ENCODE results near the gene LAMB4. TPM values are rescaled to one million over a fixed set of nuclear protein-coding genes. Genes with fewer than 3 reads are reported as not detected.

The LAMB4 gene, protein sequence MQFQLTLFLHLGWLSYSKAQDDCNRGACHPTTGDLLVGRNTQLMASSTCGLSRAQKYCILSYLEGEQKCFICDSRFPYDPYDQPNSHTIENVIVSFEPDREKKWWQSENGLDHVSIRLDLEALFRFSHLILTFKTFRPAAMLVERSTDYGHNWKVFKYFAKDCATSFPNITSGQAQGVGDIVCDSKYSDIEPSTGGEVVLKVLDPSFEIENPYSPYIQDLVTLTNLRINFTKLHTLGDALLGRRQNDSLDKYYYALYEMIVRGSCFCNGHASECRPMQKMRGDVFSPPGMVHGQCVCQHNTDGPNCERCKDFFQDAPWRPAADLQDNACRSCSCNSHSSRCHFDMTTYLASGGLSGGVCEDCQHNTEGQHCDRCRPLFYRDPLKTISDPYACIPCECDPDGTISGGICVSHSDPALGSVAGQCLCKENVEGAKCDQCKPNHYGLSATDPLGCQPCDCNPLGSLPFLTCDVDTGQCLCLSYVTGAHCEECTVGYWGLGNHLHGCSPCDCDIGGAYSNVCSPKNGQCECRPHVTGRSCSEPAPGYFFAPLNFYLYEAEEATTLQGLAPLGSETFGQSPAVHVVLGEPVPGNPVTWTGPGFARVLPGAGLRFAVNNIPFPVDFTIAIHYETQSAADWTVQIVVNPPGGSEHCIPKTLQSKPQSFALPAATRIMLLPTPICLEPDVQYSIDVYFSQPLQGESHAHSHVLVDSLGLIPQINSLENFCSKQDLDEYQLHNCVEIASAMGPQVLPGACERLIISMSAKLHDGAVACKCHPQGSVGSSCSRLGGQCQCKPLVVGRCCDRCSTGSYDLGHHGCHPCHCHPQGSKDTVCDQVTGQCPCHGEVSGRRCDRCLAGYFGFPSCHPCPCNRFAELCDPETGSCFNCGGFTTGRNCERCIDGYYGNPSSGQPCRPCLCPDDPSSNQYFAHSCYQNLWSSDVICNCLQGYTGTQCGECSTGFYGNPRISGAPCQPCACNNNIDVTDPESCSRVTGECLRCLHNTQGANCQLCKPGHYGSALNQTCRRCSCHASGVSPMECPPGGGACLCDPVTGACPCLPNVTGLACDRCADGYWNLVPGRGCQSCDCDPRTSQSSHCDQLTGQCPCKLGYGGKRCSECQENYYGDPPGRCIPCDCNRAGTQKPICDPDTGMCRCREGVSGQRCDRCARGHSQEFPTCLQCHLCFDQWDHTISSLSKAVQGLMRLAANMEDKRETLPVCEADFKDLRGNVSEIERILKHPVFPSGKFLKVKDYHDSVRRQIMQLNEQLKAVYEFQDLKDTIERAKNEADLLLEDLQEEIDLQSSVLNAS (N-terminal part only)
- 0.46 TPM for polyA plus RNA-seq (ENCODE audit: insufficient read length)

DNA sequence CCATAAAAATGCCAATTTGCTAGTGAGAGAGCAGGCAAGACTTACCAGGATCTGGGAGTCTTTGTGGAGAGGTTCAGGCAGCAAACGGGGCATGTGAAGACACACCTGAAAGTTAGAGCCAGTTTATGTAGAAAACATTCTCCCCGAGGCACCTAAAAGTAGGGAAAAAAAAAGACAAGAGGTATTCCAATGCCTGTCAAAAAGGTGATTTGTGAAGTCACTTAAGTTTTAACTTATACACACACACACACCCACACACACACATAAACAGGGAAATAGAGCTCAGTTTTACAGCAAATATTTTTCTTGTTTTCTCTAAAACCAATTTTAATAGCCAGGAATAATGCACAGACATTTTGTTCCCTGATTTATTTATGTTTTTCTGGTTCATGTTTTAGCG is at the start of gene LAMB4:
Gene LAMB4, minus strand, starts transcription at position 101 of the 400 bp plus-strand sequence. CDS start 7,197 bp downstream, outside the sequence.
- DNase-seq (ENCODE audit: low read depth) = no peak

DNA sequence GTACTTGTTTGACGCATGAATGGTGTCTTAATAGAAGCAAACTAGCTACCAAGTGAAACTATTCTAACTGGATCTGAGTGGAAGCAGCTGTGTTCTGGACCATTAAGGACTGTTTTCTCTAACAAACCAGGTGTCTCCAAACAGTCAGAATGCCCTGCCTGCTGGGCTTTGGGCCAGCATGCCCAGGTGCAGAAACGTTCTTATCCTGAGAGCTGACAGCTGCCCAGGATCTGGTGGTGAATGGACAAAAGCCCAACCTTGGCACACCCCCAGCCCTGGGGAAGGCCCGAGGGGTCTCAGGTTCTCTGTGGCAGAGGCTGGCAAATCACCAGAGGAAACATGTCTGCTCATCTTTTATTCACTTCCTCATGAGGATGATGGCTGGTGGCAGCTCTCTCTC is 48.2 kb upstream of the LAMB4 start:
- no peak for DNase-seq (ENCODE audit: low read depth)

DNA sequence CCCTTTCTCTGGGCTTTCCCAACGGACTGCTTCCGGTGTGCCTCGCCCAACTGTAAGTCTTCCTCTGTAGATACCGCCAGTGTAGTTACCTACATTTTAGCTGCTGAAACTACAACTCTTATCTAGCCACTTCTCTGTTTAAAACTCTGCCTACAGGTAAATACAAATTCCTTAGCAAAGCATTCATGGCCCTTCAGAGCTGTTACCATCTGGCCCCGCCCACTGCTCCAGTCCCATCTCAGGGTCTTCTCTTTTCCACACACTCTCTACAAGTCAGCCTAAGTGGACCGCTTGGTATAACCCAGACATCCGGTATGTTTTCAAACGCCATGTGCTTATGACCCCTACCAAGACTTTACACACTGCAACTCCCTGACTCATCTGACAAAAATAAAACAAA is 41.0 kb upstream of the LAMB4 start:
- no peak for DNase-seq (ENCODE audit: low read depth)

DNA sequence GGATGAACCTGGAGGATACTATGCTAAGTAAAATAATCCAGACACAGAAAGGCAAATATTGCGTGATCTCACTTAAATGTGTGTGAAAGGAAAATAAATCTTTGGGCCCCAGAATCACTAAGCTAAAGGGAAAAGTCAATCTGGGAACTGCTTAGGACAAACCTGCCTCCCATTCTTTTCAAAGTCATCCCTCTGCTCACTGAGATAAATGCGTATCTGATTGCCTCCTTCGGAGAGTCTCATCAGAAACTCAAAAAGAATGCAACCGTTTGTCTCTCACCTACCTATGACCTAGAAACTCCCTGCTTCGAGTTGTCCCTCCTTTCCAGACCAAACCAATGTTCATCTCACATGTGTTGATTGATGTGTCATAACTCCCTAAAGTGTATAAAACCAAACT is 40.1 kb upstream of the LAMB4 start:
- no peak for DNase-seq (ENCODE audit: low read depth)

DNA sequence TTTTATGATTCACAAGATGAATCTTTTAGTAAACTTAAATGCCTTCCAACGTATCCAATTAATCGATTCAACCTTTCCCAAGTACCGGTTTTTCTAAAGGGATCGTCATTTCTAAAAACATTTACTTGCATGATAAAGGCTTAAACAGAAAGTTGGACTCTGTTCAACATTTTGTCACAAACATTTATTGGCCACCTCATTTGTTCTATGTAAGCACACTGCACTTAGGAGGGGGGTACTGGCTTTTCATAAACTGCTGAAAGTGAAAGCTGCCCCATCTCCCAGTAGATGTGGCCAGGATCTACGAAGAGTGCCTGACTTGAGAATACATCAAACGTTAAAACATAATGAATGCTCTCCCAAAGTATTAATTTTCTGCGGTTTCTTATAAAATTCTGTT is 37.3 kb upstream of the LAMB4 start:
- no peak for DNase-seq (ENCODE audit: low read depth)

DNA sequence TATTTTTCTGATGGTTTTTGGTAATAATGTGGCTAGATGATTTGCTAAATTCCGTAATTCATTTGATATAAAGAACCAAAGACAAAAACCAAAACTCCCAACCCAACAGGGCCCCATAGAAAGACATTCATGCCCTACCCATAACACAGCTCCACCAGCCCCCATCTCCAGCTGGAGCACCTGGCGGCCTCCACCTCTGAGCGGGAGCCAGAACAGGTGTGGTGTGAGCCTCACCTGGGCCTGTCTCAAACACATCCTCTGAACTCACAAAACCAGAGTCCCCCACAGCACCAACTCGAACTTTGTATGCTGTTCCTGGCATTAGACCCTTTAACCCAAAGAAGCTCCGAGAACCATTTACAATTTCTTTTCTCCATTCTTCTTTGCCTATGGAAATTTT is 36.5 kb upstream of the LAMB4 start:
- DNase-seq (ENCODE audit: low read depth) = no peak

DNA sequence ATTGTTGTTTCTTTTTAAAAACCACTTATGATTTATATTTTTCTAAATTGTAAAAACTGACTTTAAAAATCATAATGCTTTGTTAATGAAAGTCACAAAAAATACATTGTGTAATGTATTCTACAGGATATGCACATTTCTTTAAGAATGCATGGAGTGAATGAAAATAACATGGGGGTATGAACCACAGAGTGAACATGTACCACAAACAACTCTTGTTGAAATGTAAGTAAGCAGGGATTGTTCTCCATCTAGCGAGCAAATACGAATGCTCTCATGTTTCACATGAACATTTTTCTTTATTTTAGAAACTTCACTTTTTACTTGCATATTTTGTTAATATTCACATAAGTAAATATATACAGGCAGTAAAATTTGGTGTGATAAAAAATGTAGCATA is 35.6 kb upstream of the LAMB4 start:
- DNase-seq (ENCODE audit: low read depth) = no peak

DNA sequence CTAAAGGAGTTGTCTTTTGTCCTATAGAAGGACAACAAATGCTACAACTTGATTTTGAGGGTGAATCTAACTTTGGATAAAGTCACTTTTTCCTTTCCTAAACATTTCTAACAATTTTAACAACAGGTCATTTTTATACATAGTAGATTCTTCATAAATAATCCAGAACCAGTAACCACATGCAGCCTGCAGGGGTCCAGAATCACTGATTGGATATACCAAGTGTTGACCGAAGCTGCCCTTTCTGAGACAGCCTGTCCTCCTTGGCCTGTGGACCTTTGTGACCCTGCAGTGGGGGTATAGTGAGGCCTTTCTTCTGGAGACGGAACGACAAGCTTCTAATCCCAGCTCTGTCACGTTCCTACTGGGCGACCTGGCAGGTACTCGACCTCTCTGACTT is 34.8 kb upstream of the LAMB4 start:
- no peak for DNase-seq (ENCODE audit: low read depth)

DNA sequence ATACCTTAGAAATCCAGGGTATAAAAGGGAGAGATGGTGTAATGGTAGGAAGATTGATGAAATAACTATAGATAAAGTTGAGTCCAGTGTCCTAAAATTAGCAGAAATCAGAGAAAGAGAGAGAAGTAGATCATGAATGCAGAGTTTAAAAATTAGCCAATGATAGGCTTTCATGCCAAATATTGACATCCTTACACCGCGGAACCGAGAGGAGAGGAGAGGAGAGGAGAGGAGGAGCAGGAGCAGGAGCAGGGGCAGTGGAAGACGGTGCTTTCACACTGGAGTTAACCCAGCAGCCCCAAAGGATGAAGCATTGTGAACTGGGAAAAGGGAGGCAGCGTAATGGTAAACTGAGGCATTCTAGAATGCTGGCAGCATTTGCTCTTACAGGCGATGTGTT is 34.2 kb upstream of the LAMB4 start:
- DNase-seq (ENCODE audit: low read depth) = no peak

DNA sequence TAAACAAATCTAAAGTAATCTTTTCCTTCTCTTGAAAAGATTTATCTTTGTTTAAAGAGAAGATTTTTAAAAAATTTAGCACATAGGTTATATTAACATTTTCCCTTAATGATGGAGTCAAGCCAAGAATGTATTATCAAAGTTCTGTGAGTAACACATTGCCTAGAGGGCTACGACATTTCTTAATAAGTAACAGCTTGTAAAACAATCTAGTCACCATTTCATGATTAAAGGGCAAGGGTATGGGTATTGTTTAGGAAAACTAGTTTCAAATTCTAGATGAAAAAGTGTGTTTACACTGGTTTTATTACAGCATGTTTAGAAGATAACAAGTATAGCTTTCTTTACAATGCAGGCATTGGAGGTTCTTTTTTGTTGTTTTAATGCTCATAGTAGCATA is 28.6 kb upstream of the LAMB4 start:
- DNase-seq (ENCODE audit: low read depth) = no peak

DNA sequence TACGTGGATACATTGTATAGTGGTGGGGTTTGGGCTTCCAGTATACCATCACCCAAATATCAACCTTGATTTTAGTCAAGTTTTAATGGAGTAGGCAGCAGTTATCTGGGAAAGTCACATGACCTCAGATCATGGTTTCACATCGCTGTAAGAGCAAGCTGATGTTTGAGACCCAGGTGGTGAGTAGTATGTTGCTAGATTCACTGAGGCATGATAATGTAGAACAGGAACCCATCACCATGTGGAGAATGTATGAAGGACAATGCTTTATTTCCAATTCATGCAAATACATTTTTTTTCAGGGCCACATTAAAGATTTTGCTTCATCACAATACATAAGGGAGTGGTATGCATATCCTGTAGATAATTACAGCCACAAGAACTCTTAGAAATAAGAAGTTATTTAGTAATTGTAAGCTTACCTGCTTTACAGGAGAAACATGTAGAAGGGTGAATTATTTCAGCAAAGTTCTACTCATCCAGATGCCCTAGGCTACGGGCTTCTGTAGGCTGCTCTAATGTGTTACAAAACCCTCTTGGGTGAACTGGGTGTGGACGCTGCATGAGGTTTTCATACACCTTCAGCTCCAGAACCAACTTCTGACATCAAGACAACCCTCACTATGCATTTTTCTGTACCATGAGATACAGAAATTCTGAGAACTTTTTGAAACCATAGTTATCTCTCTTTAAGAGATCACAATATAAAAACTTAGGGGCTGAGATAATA is 27.6 kb upstream of the LAMB4 start:
- DNase-seq (ENCODE audit: low read depth) = no peak

DNA sequence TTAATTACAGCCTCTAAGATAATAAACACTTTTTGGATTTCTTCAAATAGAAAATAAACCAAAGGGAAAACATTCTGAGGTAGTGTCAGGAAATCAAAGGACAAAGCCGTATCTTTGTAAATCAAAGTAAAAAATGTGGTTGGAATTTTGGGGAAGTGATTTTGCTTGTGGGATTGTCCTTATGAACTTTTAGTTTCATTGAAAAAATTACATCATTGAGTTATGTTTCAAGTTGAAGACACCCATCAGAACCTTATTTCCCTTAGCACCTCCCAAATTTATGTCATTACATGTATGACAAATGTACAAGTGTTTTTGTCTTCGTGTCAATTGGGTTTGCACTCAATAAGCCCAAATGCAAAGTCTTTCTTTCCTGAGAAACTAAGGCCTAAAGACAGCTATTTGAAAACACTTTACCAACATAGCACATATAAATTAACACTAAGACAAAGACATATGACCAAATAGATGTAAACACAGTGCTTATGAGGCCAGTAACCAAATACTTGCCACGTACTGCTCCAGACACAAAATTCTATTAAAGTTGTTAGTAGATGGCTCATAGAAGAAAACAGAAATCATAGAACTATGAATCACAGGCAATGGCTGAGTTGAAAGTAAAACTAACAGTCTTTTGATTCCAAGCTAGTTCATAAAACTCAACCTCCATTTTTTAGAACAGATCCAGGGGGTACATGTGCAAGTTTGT is 26.9 kb upstream of the LAMB4 start:
- no peak for DNase-seq (ENCODE audit: low read depth)

DNA sequence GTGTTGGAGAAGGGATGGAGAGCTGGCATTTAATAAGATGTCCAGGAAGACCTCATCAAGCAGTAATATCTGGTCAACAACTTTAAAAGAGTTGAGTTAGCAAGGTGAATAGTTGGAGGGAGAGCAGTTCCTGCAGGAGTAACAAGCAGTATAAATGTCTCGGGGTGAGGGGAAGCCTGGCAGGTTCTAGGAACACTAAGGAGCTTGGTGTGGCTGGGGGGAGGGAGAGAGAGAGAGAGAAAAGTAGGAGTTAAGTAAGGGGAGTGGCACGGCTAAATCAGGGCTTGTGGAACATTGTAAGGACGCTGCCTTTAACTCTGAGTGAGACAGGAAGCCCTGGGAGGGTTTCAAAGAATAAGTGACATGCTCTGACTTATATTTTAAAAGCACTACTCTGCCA is 22.0 kb upstream of the LAMB4 start:
- no peak for DNase-seq (ENCODE audit: low read depth)

DNA sequence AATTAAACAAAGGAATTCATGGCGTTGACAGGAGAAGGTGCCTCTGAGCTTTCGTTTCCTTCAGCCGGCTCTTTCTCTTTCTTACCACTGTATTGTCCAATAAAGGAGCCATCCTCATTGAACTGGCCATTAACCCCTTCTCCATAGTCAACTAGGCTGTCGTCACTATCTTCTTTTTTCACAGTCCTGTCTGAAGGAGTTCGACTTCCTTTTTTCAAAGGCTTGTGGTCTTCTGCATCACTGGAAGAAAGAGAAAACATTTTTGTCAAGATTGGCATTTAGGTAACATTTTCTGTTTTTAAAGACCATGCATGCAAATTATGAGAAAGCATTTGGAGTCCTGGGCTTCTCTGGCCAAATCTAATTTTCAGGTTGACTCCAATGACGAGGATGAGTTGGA is 19.7 kb upstream of the LAMB4 start:
- no peak for DNase-seq (ENCODE audit: low read depth)

DNA sequence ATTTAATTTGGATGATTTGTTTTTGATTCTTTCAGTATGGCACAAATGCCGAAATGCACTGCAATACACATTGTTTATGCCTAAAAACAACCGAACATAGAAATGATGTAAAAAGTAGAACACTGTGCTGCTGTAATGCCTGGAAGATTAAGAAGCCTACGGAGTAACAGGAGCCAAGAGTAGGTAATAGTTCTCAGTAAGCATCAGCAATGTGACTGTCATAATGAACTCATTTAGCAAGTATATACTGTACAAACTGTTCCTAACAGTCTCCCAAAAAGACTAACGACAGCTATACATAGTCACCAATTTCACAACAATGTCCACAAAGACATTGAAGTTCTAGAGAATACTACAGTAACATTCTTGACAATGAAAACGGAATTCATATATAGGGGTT is 19.0 kb upstream of the LAMB4 start:
- DNase-seq (ENCODE audit: low read depth) = no peak

DNA sequence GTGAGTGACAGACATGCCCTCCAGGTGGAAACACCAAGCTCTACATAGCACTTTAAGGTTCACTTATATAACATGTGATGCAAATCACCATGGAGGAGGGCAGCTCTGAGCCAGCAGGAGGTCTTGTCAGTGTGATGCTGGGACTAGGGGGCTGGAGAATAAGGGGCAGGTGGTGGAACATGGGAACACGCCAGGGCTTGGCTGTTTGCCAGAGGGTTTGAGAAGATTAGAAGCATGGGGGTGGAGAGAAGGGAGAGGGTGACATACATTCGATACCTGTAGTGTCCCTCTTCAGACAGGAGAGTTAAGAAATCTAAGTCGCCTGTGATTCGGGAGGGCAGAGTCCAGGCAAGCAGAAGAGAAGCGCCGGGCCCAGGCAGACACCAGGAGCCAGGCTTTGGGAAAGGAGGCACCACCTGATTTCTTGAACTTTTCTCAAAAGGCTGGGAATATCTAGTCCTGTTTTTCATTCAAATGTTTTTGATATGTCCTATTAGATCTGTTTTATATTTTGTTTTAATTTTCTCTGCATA is 16.9 kb upstream of the LAMB4 start:
- DNase-seq (ENCODE audit: low read depth) = no peak

DNA sequence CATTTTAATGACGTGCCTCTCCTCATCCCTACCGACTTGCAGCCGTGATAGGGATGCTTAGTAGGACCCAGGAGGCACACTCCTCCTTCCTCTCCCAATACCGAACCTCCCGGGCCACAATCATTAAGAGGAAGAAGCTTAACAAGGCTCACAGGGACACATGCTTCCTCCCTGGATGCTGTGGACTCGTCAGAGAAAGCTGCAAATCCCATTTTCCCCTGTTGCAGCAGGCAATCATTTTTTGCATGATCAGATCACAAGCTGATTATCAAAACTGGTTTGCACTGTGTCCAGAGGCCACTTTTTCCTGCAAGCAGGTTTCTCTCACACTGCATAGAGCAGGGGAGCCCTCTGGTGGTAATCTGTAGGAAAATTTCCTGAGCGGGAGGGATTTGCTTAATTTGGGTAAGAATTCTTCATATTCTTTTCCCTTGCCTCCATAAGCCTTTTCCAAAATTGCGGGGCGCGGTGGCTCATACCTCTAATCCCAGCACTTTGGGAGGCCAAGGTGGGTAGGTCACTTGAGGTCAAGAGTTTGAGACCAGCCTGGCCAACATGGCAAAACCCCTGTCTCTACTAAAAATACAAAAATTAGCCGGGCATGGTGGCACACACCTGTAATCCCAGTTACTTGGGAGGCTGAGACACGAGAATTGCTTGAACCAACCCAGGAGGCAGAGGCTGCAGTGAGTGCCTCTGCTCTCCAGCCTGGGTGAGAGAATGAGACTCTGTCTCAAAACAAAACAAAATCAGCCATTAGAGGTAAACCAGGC is 16.1 kb upstream of the LAMB4 start:
- peak; percentile 71 for DNase-seq (ENCODE audit: low read depth)

DNA sequence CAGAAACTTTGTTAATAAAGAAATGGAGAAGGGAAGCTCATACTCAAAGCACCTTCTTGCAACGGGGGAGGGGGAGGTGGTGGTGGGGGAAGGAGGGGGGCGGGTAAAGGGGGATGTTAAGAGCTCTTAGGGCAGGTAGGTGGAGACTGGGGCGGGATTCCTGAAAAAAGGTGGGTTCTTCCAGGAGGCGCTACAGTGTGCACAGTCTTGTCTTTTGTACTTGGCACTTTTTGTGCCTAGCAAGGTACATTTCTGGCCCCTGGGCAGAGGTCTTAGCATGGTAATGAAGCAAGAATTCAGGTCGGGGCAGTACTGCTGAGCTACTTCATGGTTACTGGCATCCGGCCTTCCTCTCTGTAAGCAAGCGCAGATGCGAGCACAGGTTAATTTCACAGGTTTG is 15.2 kb upstream of the LAMB4 start:
- DNase-seq (ENCODE audit: low read depth) = no peak

DNA sequence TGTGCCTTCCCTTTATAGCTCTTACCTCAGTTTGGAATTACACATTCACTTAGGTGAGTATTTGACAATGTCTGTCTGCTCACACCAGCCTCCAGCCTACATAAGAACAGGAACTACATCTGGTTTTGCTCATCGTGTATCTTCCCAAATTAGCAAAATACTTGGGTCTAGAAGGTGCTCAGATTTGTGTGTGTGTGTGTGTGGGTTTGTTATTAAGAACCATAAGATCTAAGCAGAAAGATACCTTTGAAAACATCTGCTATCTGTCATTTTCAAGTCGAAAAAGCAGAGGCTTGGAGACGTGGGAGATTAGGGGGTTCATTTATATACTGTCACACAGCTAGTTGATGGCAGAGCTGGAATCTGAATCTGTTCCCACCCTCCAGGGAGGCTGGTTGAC is 14.8 kb upstream of the LAMB4 start:
- DNase-seq (ENCODE audit: low read depth) = no peak

All from forelimb muscle (tissue), 1 donor.